Astrocyte (in vitro differentiated cells and primary cell): ENCODE measurements around the gene UFSP1. TPM values are rescaled to one million over a fixed set of nuclear protein-coding genes. Genes with fewer than 3 reads are reported as not detected.

Experiments used
- DNase-seq: peaks from one replicate; pipeline ENCODE4 v3.0.0-alpha.2; 2010; ENCODE audit warnings: low read depth
- FAIRE-seq: peaks from 2 replicates; lab custom pipeline; 2011; peaks lifted over from hg19 to GRCh38; lab: Jason Lieb, UNC
- H2AFZ ChIP-seq: 2 replicates; pipeline ENCODE4 v1.6.0; 2012; ENCODE audit warnings: low read depth, low read length, inconsistent platforms
- H3K27ac ChIP-seq: 2 replicates; pipeline ENCODE4 v1.5.1; 2011; ENCODE audit warnings: low read depth, low read length, inconsistent platforms
- H3K27me3 ChIP-seq: 2 replicates; pipeline ENCODE4 v1.6.0; 2011; ENCODE audit warnings: low read length, inconsistent platforms; ENCODE audit not compliant: insufficient read depth
- H3K36me3 ChIP-seq: 2 replicates; pipeline ENCODE4 v1.5.1; 2011; ENCODE audit warnings: low read length, inconsistent platforms; ENCODE audit not compliant: insufficient read depth
- H3K4me1 ChIP-seq: 2 replicates; pipeline ENCODE4 v1.5.1; 2011; ENCODE audit warnings: low read length, inconsistent platforms; ENCODE audit not compliant: insufficient read depth
- H3K4me2 ChIP-seq: 2 replicates; pipeline ENCODE4 v1.6.0; 2012; ENCODE audit warnings: low read length, inconsistent platforms
- H3K4me3 ChIP-seq: 2 replicates; pipeline ENCODE4 v1.5.1; 2011; ENCODE audit warnings: low read depth, mild to moderate bottlenecking, low read length, inconsistent platforms; ENCODE audit not compliant: insufficient read depth
- H3K79me2 ChIP-seq: 2 replicates; pipeline ENCODE4 v1.6.0; 2012; ENCODE audit warnings: mild to moderate bottlenecking, low read length, inconsistent platforms; ENCODE audit not compliant: insufficient read depth
- H3K9ac ChIP-seq: 2 replicates; pipeline ENCODE4 v1.6.0; 2012; ENCODE audit warnings: mild to moderate bottlenecking, low read length, inconsistent platforms
- H3K9me3 ChIP-seq: 2 replicates; pipeline ENCODE4 v1.5.1; 2012; ENCODE audit warnings: low read depth, mild to moderate bottlenecking, low read length, inconsistent platforms; ENCODE audit not compliant: insufficient read depth
- H4K20me1 ChIP-seq: 2 replicates; pipeline ENCODE4 v1.6.0; 2012; ENCODE audit warnings: low read length, inconsistent platforms; ENCODE audit not compliant: insufficient read depth
- H3K27ac Mint-ChIP-seq: one replicate; pipeline ENCODE4 v1.8.0; 2021; ENCODE audit warnings: mild to moderate bottlenecking, mixed read lengths; ENCODE audit not compliant: unreplicated experiment
- H3K27me3 Mint-ChIP-seq: one replicate; pipeline ENCODE4 v1.8.0; 2021; ENCODE audit warnings: low read depth, mixed read lengths; ENCODE audit not compliant: unreplicated experiment
- H3K36me3 Mint-ChIP-seq: one replicate; pipeline ENCODE4 v1.8.0; 2021; ENCODE audit warnings: low read depth, mixed read lengths; ENCODE audit not compliant: unreplicated experiment
- H3K4me1 Mint-ChIP-seq: one replicate; pipeline ENCODE4 v1.8.0; 2021; ENCODE audit warnings: low read depth, mixed read lengths; ENCODE audit not compliant: unreplicated experiment
- H3K4me3 Mint-ChIP-seq: one replicate; pipeline ENCODE4 v1.8.0; 2021; ENCODE audit warnings: mild to moderate bottlenecking, moderate library complexity, mixed read lengths; ENCODE audit not compliant: unreplicated experiment
- H3K9me3 Mint-ChIP-seq: one replicate; pipeline ENCODE4 v1.8.0; 2021; ENCODE audit warnings: mild to moderate bottlenecking, mixed read lengths; ENCODE audit not compliant: unreplicated experiment
- EZH2 ChIP-seq: IDR thresholded peaks from 2 replicates; pipeline ENCODE4 v1.6.1; 2012; ENCODE audit warnings: mild to moderate bottlenecking, low read length, inconsistent platforms; ENCODE audit not compliant: insufficient read depth
- total RNA-seq: library from RNA; stranded (reverse); gene quantifications from 2 replicates; pipeline ENCODE4 v1.2.1, GENCODE V29; 2021
- TF ChIP-seq, protein P1 (sequence below): IDR thresholded peaks from 2 replicates; pipeline ENCODE4 v1.5.1; 2011; ENCODE audit warnings: low read depth, mild to moderate bottlenecking, inconsistent platforms, low read length, moderate library complexity; ENCODE audit not compliant: insufficient read depth

The UFSP1 gene
- total RNA-seq, 1 donor from 2014 or later = 2.7 TPM

DNA sequence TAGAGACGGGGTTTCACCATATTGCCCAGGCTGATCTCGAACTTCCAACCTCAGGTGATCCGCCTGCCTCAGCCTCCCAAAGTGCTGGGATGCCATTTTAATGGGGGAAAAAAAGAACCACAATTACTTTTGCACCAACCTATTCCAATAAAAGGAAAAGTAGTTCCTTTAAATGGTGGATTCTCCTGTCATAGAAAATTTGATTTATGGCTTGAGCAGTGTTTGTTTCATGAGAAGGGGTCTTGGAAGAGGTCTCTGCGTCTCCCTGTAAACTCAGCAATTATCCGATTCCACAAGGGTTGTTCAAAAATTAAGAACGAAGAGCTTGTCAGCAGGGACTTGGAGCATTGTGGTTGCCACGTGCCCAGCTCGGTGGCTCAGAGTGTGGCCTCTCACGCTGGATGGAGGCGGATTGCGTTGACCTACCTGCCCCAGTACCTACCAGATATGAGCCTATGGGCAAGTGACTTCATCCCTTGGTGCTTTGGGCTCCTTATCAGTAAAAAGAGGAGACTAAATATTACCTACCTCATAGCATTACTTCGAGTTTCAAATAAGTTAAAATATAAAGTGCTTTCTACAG, 25.2 kb downstream of the UFSP1 start:
- Histone ChIP-seq H3K4me3 (no peak overlapping the region), H3K9ac (no peak overlapping the region), H3K9me3 (no peaks in the 10 kb centered on the region), H2AFZ (no peak overlapping the region), H3K79me2 (peaks cover 28% of the 10 kb centered on the region), H3K27me3 (no peaks in the 10 kb centered on the region), H3K4me2 (no peak overlapping the region), H3K27ac (no peak overlapping the region), H4K20me1 (peaks cover under 1% of the 10 kb centered on the region), H3K4me1 (peaks cover 36% of the 10 kb centered on the region), H3K36me3 (peaks cover 5% of the 10 kb centered on the region)
- FAIRE-seq = no peak
- no peaks in the 10 kb centered on the region for H3K27me3 Mint-ChIP-seq
- TF ChIP-seq, protein P1, sequence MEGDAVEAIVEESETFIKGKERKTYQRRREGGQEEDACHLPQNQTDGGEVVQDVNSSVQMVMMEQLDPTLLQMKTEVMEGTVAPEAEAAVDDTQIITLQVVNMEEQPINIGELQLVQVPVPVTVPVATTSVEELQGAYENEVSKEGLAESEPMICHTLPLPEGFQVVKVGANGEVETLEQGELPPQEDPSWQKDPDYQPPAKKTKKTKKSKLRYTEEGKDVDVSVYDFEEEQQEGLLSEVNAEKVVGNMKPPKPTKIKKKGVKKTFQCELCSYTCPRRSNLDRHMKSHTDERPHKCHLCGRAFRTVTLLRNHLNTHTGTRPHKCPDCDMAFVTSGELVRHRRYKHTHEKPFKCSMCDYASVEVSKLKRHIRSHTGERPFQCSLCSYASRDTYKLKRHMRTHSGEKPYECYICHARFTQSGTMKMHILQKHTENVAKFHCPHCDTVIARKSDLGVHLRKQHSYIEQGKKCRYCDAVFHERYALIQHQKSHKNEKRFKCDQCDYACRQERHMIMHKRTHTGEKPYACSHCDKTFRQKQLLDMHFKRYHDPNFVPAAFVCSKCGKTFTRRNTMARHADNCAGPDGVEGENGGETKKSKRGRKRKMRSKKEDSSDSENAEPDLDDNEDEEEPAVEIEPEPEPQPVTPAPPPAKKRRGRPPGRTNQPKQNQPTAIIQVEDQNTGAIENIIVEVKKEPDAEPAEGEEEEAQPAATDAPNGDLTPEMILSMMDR = no peak
- no peak for TF ChIP-seq EZH2
- H3K9me3 Mint-ChIP-seq = no peaks in the 10 kb centered on the region
- no peak overlapping the region for H3K4me3 Mint-ChIP-seq
- peaks cover 2% of the 10 kb centered on the region for H3K4me1 Mint-ChIP-seq
- no peak overlapping the region for H3K27ac Mint-ChIP-seq
- DNase-seq = no peak
- peaks cover 28% of the 10 kb centered on the region for H3K36me3 Mint-ChIP-seq

DNA sequence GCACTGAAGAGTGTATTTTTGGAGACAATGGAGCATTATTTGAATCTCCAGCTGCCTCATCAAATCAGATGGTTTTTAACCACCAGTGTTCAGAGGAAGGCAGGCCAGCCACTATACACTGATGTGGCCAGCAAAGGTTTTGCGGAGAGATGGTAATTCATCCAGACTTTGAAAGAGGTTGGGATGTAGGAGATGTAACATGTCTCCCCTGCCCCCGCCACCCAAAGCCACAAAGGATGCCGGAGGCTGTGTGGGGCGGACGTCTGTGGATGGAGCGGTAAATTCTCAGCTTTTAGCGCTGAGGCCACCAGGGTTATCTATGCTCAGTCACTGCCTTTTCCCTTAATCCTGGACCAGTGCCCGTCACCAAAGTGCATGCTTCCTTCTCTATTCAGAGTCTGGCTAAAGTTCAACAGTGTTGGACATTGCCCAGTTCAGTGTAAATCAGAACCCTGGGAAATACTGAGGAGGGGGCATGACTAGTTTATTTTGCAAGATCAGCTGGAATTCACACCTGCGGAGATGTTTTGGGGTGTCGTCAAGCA, 26.0 kb downstream of the UFSP1 start:
- Mint-ChIP-seq H3K4me3 (no peak overlapping the region), H3K9me3 (no peaks in the 10 kb centered on the region), H3K27me3 (no peaks in the 10 kb centered on the region), H3K4me1 (peaks cover 2% of the 10 kb centered on the region), H3K36me3 (peaks cover 28% of the 10 kb centered on the region), H3K27ac (no peak overlapping the region)
- H3K27me3 ChIP-seq = no peaks in the 10 kb centered on the region
- H3K9me3 ChIP-seq = no peaks in the 10 kb centered on the region
- no peak for FAIRE-seq
- peaks cover 19% of the 10 kb centered on the region for H3K79me2 ChIP-seq
- peaks cover 5% of the 10 kb centered on the region for H3K36me3 ChIP-seq
- TF ChIP-seq, protein P1 = no peak
- no peak for TF ChIP-seq EZH2
- peak; percentile 63 for DNase-seq
- H4K20me1 ChIP-seq = peaks cover 9% of the 10 kb centered on the region
- peaks cover 28% of the 10 kb centered on the region for H3K4me1 ChIP-seq
- peak overlapping the region; percentile 42 for H3K4me2 ChIP-seq
- no peak overlapping the region for H3K4me3 ChIP-seq
- peak overlapping the region; percentile 20 for H3K9ac ChIP-seq
- no peak overlapping the region for H3K27ac ChIP-seq
- H2AFZ ChIP-seq = no peak overlapping the region

DNA sequence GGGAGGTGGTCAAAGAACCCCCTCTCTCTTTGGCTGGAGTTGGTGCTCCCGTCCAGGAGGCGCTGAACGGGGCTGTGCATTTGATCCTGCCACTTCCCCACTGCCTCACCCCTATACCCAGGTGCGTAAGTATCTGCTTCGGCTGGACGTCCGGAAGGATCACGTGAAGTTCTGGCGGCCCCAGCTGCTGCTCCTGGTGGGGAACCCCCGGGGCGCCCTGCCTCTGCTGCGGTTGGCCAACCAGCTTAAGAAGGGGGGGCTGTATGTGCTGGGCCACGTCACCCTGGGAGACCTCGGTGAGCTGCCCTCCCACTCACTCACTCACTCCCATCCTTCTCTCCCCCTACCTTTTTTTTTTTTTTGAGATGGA, 27.9 kb downstream of the UFSP1 start:
- Mint-ChIP-seq H3K36me3 (peaks cover 26% of the 10 kb centered on the region), H3K4me1 (peaks cover 6% of the 10 kb centered on the region), H3K27me3 (no peaks in the 10 kb centered on the region), H3K27ac (no peak overlapping the region), H3K9me3 (no peaks in the 10 kb centered on the region), H3K4me3 (no peak overlapping the region)
- no peak overlapping the region for H2AFZ ChIP-seq
- no peak overlapping the region for H3K9ac ChIP-seq
- H4K20me1 ChIP-seq = peaks cover 9% of the 10 kb centered on the region
- TF ChIP-seq, protein P1 = no peak
- TF ChIP-seq EZH2 = no peak
- no peak overlapping the region for H3K4me2 ChIP-seq
- peaks cover 5% of the 10 kb centered on the region for H3K36me3 ChIP-seq
- H3K9me3 ChIP-seq = no peaks in the 10 kb centered on the region
- no peak overlapping the region for H3K4me3 ChIP-seq
- no peaks in the 10 kb centered on the region for H3K27me3 ChIP-seq
- FAIRE-seq = no peak
- H3K27ac ChIP-seq = no peak overlapping the region
- DNase-seq = no peak
- peaks cover 19% of the 10 kb centered on the region for H3K4me1 ChIP-seq
- peaks cover 2% of the 10 kb centered on the region for H3K79me2 ChIP-seq
